ENCODE results near the gene POU5F1.

DNA sequence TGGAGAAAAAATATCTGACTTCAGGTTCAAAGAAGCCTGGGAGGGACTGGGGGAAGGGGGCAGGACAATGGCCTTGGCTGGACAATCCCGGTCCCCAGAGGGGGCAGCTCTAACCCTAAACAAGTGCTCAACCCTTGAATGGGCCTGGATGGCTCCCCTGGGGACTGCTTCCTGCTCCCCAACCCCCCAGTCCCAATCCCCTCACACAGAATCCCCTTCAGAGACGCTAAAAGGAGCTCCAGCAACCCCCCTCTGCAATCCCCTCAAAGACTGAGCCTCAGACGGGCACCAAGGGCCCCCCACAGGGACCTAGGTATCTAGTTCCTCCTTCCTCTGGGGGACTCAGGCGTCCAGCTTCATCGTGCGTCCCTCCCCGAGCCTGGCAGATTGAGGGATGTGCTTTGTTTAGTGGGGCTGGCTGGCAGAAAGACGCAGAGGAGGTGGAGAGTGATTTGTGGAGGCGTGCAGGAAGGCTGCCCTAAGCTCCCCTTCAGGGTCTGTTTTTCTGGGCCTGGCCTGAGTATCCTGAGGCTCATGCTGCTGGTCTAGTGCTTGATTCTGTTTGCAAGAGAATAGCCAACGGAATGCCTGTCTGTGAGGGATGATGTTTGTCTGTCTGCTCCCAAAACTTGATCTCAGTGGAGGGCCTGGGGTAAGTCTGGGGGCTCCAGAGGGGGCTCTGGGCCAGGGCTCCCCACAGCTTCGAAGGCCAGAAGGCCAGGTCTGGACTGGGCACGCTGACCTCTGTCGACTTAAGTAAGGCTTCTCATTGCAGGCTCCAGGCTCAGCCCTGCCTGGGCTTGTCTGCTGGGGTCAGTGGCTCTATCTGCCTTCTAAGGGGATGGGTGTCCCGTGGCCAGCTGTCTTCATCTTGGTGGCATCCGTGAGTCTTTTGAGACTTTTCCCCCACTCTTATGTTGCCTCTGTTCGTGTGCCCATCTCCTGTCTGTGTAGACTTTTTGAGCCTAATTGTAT lies 1.7 kb upstream of the POU5F1 start:
- no peak for TF ChIP-seq SIN3A (IDR thresholded peaks at IDR 0.05; ENCODE audit: borderline replicate concordance, insufficient read depth, low read length)
- TF ChIP-seq, protein P1, sequence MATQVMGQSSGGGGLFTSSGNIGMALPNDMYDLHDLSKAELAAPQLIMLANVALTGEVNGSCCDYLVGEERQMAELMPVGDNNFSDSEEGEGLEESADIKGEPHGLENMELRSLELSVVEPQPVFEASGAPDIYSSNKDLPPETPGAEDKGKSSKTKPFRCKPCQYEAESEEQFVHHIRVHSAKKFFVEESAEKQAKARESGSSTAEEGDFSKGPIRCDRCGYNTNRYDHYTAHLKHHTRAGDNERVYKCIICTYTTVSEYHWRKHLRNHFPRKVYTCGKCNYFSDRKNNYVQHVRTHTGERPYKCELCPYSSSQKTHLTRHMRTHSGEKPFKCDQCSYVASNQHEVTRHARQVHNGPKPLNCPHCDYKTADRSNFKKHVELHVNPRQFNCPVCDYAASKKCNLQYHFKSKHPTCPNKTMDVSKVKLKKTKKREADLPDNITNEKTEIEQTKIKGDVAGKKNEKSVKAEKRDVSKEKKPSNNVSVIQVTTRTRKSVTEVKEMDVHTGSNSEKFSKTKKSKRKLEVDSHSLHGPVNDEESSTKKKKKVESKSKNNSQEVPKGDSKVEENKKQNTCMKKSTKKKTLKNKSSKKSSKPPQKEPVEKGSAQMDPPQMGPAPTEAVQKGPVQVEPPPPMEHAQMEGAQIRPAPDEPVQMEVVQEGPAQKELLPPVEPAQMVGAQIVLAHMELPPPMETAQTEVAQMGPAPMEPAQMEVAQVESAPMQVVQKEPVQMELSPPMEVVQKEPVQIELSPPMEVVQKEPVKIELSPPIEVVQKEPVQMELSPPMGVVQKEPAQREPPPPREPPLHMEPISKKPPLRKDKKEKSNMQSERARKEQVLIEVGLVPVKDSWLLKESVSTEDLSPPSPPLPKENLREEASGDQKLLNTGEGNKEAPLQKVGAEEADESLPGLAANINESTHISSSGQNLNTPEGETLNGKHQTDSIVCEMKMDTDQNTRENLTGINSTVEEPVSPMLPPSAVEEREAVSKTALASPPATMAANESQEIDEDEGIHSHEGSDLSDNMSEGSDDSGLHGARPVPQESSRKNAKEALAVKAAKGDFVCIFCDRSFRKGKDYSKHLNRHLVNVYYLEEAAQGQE (IDR thresholded peaks at IDR 0.05; ENCODE audit: insufficient read depth in 1 of 2, low read depth in 2 of 2, low read length in 2 of 2): no peak
